ENCODE data around the gene TET2. TPM values are rescaled to one million over a fixed set of nuclear protein-coding genes. Genes with fewer than 3 reads are reported as not detected.
"Not testable (repeated sequence)": the region's sequence is repeated elsewhere in the genome, so short reads cannot be mapped to it uniquely, and the experiment has no call there.

The TET2 gene
- total RNA-seq, 1 donor from 2014 or later = 42.1 TPM

DNA sequence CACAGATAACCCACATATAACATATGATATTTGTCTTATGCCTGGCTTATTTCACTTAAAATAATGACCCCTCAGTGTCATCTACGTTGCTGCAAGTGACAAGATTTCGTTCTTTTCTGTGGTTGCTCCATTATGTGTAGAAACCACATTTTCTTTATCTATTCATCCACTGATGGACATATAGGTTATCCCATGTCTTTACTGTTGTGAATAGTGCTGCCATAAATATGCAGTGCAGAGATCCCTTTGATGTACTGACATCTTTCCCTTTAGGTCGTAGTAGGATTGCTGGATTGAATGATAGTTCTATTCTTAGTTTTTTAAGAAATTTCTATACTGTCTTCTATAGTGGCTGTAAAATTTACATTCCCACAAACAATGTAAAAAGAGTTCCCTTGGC is 135.8 kb downstream of the TET2 start:
- peaks cover 1% of the 10 kb centered on the region for H3K36me3 Mint-ChIP-seq
- H3K9me3 Mint-ChIP-seq = peaks cover 8% of the 10 kb centered on the region
- TF ChIP-seq, protein P1, sequence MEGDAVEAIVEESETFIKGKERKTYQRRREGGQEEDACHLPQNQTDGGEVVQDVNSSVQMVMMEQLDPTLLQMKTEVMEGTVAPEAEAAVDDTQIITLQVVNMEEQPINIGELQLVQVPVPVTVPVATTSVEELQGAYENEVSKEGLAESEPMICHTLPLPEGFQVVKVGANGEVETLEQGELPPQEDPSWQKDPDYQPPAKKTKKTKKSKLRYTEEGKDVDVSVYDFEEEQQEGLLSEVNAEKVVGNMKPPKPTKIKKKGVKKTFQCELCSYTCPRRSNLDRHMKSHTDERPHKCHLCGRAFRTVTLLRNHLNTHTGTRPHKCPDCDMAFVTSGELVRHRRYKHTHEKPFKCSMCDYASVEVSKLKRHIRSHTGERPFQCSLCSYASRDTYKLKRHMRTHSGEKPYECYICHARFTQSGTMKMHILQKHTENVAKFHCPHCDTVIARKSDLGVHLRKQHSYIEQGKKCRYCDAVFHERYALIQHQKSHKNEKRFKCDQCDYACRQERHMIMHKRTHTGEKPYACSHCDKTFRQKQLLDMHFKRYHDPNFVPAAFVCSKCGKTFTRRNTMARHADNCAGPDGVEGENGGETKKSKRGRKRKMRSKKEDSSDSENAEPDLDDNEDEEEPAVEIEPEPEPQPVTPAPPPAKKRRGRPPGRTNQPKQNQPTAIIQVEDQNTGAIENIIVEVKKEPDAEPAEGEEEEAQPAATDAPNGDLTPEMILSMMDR (IDR thresholded peaks at IDR 0.05; ENCODE audit: unreplicated experiment) = no peak
- H3K4me3 Mint-ChIP-seq = no peak overlapping the region
- no peak overlapping the region for H3K27ac Mint-ChIP-seq
- DNase-seq (ENCODE audit: low spot score in 2 of 2, unreplicated experiment in 2 of 2) = no peak
- no peaks in the 10 kb centered on the region for H3K4me1 Mint-ChIP-seq
- H3K27me3 Mint-ChIP-seq (ENCODE audit: low read depth) = no peaks in the 10 kb centered on the region

DNA sequence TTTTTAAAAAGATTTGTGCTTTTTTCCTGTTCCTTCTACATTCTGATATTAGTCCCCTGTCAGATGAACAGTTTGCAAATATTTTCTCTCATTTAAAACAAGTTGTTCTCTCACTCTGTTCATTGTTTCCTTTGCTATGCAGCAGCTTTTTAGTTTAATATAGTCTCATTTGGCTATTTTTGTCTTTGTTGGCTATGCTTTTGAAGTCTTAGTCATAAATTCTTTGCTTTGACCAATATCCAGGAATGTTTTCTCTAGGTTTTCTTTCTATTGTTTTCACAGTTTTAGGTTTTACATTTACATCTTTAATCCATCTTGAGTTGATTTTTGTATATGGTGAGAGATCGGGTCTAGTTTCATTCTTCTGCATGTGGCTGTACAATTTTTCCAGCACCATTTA is 136.8 kb downstream of the TET2 start:
- no peaks in the 10 kb centered on the region for H3K27me3 Mint-ChIP-seq (ENCODE audit: low read depth)
- DNase-seq (ENCODE audit: low spot score in 2 of 2, unreplicated experiment in 2 of 2) = no peak
- H3K27ac Mint-ChIP-seq = no peak overlapping the region
- TF ChIP-seq, protein P1 (IDR thresholded peaks at IDR 0.05; ENCODE audit: unreplicated experiment) = no peak
- H3K4me1 Mint-ChIP-seq = no peaks in the 10 kb centered on the region
- H3K9me3 Mint-ChIP-seq = peaks cover 15% of the 10 kb centered on the region
- H3K36me3 Mint-ChIP-seq = peaks cover 2% of the 10 kb centered on the region
- no peak overlapping the region for H3K4me3 Mint-ChIP-seq

DNA sequence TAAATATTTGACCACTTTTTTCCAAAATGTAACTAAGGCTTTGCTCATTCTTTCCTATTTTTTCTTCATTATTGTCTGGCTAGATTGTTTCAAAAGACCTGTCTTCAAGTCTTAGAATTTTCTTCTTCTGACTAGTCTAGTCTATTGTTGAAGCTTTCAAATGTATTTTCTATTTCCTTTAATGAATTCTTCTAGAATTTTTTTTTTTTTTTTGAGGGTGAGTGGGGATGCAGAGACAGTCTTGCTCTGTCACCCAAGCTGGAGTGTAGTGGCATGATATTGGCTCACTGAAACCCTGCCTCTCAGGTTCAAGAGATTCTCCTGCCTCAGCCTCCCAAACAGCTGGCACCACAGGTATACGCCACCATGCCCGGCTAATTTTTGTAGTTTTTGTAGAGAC is 141.4 kb downstream of the TET2 start:
- H3K4me3 Mint-ChIP-seq = no peak overlapping the region

DNA sequence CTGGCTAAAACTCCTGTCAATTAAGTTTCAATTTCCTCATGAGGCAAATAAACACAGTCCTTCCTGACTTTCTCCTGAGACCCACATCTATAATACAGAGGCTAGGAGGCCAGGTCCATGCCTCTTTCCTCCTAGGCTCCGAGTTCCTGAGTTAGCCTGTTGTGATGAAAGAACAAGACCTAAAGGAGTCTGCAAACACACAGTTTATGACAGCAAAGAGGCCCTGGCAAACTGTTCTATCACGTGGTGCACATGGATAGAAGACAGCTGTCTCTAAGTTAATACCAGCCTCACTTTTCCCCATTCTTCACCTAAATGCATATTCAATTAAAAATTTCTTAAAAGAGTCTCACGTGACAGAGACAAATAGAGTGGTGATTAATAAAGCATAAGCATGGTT is 145.2 kb downstream of the TET2 start:
- TF ChIP-seq, protein P1 (IDR thresholded peaks at IDR 0.05; ENCODE audit: unreplicated experiment) = no peak
- DNase-seq (ENCODE audit: low spot score in 2 of 2, unreplicated experiment in 2 of 2) = no peak
- H3K27me3 Mint-ChIP-seq (ENCODE audit: low read depth) = no peaks in the 10 kb centered on the region
- peaks cover 5% of the 10 kb centered on the region for H3K36me3 Mint-ChIP-seq
- no peak overlapping the region for H3K4me3 Mint-ChIP-seq
- no peak overlapping the region for H3K27ac Mint-ChIP-seq
- H3K9me3 Mint-ChIP-seq = peaks cover 17% of the 10 kb centered on the region
- H3K4me1 Mint-ChIP-seq = no peaks in the 10 kb centered on the region

More for the DNA sequence above, 141.4 kb downstream of the TET2 start:
- TF ChIP-seq, protein P1 (IDR thresholded peaks at IDR 0.05; ENCODE audit: unreplicated experiment) = no peak
- no peaks in the 10 kb centered on the region for H3K27me3 Mint-ChIP-seq (ENCODE audit: low read depth)
- peaks cover 6% of the 10 kb centered on the region for H3K36me3 Mint-ChIP-seq
- H3K4me1 Mint-ChIP-seq = no peaks in the 10 kb centered on the region
- DNase-seq (ENCODE audit: low spot score in 2 of 2, unreplicated experiment in 2 of 2) = no peak
- no peak overlapping the region for H3K27ac Mint-ChIP-seq
- H3K9me3 Mint-ChIP-seq = peaks cover 20% of the 10 kb centered on the region

DNA sequence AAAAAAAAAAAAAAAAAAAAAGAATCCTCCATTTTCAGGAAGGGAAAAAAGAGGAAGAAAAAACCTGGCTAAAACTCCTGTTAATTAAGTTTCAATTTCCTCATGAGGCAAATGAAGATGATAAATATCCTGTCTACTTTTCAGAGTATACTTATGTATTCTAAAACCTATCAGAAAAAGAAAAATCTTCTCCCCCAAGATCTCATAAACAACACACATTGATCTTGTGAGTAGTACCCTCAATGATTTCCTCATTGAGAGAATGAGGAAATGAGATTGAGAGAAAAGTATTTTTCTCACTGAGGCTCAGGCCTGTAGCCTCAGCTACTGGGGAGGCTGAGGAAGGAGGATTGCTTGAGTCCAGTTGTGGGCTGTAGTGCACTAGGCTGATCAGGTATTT is 146.7 kb downstream of the TET2 start:
- no peaks in the 10 kb centered on the region for H3K4me1 Mint-ChIP-seq
- no peaks in the 10 kb centered on the region for H3K27me3 Mint-ChIP-seq (ENCODE audit: low read depth)
- peaks cover 9% of the 10 kb centered on the region for H3K9me3 Mint-ChIP-seq
- H3K27ac Mint-ChIP-seq = no peak overlapping the region
- H3K4me3 Mint-ChIP-seq = no peak overlapping the region
- TF ChIP-seq, protein P1 (IDR thresholded peaks at IDR 0.05; ENCODE audit: unreplicated experiment) = no peak
- H3K36me3 Mint-ChIP-seq = peaks cover 5% of the 10 kb centered on the region
- no peak for DNase-seq (ENCODE audit: low spot score in 2 of 2, unreplicated experiment in 2 of 2)

DNA sequence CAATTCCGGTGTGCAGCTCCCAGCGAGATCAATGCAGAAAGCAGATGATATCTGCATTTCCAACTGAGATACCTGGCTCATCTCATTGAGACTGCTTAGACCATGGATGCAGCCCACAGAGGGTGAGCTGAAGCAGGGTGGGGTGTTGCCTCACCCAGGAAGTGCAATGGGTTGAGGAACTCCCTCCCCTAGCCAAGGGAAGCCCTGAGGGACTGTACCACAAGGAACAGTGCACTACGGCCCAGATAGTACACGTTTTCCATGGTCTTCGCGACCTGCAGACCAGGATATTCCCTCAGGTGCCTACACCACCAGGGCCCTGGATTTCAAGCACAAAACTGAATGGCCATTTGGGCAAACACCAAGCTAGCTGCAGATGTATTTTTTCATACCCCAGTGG is 150.0 kb downstream of the TET2 start:
- Mint-ChIP-seq H3K4me1 (no peaks in the 10 kb centered on the region), H3K27me3 (ENCODE audit: low read depth) (peaks cover 1% of the 10 kb centered on the region), H3K27ac (no peak overlapping the region), H3K36me3 (no peaks in the 10 kb centered on the region), H3K4me3 (no peak overlapping the region), H3K9me3 (peaks cover 30% of the 10 kb centered on the region)
- no peak for DNase-seq (ENCODE audit: low spot score in 2 of 2, unreplicated experiment in 2 of 2)
- TF ChIP-seq, protein P1 (IDR thresholded peaks at IDR 0.05; ENCODE audit: unreplicated experiment) = no peak

DNA sequence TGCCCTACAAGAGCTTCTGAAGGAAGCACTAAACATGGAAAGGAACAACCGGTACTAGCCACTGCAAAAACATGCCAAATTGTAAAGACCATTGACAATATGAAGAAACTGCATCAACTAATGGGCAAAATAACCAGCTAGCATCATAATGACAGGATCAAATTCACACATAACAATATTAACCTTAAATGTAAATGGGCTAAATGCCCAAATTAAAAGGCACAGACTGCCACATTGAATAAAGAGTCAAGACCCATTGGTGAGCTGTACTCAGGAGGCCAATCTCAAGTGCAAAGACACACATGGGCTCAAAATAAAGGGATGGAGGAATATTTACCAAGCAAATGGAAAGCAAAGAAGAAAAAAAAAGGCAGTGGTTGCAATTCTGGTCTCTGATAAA is 152.4 kb downstream of the TET2 start:
- not testable (repeated sequence) for H3K4me1 Mint-ChIP-seq; H3K4me3 Mint-ChIP-seq; H3K27me3 Mint-ChIP-seq (ENCODE audit: low read depth); H3K27ac Mint-ChIP-seq; DNase-seq (ENCODE audit: low spot score in 2 of 2, unreplicated experiment in 2 of 2); H3K36me3 Mint-ChIP-seq
- peaks cover 50% of the 10 kb centered on the region for H3K9me3 Mint-ChIP-seq

Data from mesothelial cell of epicardium (in vitro differentiated cells).